COR-L47 (cell line): ENCODE results near the gene GBF1.
A peak's percentile ranks its signal among the peaks of the same experiment; 100 is the strongest.

Source experiments
- DNase-seq: peaks from one replicate; lab custom pipeline; 2025; lab: John Stamatoyannopoulos, UW

Gene GBF1

DNA sequence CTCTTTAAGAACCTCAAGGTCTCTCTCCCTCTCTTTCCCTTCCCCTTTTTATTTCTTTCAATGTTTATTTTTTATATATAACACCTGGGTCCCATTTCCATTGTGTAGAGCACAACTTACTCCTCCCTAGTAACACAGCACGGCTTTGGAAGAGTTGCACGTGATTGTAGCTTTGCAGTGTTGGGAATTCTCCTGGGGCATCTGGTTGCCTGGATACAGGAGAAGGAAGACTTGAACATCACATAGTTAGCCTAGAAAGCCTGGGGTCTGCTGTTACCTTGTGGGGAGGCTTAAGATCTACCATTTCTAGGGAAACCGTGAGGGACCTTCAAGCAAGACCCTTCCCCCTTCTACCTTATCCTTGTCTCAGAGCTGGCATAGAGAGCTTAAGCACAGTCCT lies 109.1 kb downstream of the GBF1 start:
- DNase-seq: no peak

DNA sequence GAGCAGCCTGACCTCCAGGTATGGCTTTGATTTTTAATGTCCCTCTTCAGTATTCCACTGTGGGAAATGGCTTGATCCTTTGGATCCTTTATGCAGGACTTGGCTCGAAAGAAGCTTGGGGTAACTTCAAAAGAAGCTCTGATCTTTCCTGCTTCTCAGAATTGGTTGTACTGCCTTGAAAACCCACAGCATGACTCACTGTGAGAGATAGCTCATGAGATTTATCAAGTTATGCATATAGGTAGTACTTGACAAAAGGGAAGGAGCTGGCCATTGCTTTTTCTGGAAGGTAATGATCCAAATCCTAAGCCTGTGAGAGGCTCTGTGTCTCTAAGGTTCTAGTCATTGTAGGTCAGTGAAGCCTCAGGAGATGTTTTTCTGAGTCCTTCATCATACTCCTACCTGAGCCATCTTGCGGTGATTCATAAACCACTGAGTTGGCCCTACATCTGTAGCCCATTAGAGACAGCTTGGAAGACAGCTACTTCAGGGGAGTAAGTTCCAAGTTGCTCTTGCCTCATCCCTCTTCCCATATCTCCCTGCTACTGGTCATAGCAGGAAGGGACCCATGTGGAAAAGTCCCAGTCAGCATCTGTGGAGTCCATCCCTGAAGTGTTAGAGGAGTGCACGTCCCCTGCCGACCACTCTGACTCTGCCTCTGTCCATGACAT lies 113.5 kb downstream of the GBF1 start:
- no peak for DNase-seq

DNA sequence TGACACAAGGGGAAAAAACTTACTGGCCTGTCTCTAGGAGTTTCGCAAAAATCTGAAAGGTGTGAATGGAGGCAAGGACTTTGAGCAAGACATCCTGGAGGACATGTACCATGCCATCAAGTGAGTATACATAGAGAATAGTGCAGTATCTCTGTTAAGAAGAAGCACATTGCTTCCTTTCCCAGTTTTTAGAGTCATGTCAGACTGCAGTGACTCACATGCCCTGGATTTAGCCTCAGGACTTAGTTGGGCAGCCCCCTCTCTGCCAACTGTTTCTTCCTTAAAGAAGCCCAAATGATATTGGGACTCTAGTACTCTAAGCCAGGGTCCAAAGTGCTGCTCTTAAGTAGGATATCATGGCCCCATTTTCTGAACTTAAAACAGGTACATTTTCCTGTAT lies 122.1 kb downstream of the GBF1 start:
- DNase-seq: no peak

DNA sequence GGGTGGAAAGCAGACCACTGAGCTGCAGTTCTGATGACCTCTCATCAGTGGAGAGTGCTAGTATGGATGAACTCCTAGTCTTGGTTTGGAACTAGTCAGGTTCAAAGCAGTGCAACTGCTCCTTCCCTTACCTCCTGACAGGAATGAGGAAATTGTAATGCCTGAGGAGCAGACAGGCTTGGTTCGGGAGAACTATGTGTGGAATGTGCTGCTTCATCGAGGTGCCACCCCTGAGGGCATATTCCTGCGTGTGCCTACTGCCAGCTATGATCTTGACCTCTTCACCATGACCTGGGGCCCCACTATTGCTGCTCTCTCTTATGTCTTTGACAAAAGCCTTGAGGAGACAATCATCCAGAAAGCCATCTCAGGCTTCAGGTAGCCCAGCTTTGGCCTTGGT lies 122.7 kb downstream of the GBF1 start:
- no peak for DNase-seq

DNA sequence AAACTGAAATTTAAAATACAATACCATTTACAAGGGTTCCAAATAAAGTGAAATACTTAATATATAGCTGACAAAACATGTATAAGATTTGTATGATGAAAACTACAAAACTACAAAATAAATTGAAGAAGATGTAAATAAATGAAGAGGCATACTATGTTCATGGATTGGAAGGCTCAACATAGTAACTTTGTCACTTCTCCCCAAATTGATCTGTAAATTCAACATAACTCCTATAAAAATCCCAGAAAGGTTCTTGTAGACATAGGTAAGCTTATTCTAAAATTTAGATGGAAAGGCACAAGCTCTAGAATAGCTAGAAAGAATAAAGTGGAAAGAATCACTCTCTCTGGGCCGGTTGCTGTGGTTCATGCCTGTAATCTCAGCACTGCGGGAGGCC lies 126.0 kb downstream of the GBF1 start:
- DNase-seq: no peak

DNA sequence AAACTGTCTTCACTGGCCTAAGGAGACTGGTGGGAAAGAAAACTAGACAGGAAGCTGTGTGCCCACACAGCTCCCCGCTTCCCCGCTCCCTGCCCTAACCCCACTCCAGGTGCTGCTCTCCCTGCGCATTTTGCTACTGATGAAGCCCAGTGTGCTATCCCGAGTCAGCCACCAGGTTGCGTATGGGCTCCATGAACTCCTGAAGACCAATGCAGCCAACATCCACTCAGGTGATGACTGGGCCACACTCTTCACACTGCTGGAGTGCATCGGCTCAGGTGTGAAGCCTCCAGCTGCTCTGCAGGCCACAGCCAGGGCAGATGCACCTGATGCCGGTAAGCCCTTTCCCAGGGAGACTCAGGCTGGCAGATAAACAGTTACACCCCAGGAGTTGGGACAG lies 129.9 kb downstream of the GBF1 start:
- DNase-seq: no peak

DNA sequence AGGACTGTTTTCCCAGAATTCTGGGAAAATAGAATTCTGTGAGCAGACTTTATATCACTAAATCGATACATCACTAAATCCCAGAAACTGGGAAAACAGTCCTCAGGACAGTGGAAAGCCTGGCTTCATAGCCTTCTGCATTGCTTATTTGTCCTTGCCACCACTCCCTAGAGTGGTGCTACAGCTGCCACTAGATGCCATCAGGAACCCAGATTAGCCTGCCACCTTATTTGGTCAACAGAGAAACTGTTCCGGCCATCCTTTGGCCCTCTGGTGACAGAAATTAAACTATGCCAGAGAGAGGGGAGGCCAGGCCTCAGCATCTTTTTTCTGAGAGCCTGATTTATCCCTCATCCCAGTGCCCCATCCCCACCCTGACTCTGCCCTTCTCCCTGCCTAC lies 130.5 kb downstream of the GBF1 start:
- DNase-seq: no peak

DNA sequence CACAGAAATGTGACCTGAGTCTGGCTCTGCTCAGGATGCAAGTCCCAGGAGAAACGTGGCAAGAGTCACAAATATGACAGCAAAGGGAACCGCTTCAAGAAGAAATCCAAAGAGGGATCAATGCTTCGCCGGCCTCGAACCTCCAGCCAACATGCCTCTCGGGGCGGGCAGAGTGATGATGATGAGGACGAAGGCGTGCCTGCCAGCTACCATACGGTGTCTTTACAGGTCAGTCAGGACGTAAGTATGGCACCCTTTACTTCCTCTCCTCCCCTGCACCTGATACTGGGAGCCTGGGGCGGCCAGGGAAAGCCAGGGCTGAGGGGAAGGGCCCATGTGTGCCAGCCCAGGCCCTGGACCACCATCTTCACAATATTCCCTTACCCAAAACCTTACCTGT lies 131.6 kb downstream of the GBF1 start:
- DNase-seq: no peak

DNA sequence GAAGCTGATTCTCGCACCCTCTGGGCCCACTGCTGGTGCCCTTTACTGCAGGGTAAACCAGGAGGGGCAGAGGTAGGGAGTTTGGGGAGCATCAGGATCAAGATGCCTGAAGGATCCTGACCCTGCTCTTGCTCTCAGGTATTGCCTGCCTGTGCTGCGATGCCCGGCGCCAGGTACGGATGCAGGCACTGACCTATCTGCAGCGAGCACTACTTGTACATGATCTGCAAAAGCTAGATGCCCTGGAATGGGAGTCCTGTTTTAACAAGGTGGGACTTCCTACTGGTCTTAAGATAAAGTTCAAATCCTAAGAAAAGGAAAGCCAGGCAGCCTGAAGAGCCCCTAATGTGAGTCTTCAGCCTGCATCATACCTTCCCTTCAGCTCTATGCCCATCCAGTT lies 134.1 kb downstream of the GBF1 start:
- no peak for DNase-seq

DNA sequence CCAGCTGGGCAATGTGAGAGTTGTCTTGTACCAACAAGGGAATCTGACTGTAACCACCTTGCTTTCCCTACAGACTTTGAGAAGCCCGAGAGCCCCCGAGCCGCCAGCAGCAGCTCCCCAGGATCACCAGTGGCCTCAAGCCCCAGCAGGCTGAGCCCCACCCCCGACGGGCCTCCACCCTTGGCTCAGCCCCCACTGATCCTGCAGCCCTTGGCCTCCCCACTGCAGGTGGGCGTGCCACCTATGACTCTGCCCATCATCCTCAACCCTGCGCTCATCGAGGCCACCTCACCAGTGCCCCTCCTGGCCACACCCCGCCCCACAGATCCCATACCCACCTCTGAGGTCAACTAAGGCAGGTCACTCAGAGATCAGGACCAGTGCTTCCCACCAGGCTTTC lies 136.7 kb downstream of the GBF1 start:
- no peak for DNase-seq

DNA sequence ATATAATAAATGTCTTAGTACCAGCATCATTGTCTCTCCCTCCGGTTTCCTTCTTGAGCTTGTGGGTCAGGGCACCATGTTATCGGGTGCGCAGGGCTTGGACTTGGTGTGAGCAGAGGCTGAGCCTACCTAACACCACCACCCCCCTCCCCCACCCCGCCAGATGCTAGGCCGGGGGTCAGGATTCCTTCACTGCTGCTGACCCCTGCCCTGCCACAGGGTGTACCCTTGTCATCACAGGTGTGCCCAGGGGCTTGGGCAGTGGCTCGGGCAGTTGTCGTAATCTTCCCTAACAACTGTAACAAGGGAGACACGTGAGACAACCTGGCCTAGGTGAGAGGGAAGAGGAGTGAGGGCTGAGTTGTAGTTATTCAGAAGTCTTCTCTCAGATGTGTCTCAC lies 137.5 kb downstream of the GBF1 start:
- no peak for DNase-seq

DNA sequence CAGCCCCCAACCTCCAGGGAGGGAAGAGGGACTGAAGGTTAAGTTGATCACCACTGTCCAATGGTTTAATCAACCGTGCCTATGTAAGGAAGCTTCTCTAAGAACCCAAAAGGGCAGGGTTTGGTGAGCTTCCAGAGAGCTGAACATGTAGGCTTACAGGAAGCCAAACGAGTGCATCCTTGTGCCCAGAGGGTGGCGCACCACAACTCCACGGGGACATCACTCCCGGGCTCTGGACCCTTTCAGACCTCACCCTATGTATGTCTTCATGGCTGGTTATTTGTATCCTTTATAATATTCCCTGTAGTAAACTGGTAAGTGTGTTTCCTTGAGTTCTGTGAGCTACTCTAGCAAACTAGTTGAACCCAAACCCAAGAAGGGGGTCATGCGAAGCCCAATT lies 138.7 kb downstream of the GBF1 start:
- DNase-seq: no peak

DNA sequence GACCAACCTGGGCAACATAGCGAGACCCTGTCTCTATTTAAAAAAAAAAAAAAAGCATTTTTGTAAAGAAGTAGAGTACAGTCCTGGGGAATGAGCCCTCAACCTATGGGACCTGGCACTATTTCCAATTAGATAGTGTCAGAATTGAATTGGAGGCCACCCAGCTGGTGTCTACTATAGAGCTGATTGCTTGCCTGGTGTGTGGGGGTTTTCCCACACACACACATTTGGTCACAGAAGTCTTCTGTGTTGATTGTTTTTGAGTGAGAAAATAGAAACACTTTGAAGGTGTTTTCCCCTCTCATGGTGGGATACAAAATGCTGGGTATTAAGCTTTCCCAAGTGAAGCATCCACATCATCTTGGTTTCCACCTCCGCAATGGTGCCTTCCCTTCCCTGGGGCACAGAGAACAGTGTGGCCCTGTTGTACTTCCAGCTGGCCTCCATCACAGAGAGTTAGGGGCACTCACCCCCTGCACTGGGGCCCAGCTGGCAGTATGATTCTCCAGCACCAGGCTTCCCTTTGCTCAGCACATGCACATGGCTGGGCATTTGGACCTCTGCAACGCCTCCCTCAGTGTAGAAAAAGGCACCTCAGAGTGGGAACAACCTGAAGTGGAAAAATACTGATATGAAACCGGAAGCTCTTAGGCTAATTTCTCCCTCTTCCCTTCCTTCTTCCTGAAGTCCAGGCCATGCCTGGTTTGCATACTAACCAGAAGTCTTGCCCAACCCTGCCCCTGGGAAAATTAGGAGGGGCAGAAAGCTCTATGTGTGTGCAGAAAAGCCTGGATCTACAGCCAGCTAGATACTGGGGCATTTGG lies 139.5 kb downstream of the GBF1 start:
- DNase-seq: no peak

DNA sequence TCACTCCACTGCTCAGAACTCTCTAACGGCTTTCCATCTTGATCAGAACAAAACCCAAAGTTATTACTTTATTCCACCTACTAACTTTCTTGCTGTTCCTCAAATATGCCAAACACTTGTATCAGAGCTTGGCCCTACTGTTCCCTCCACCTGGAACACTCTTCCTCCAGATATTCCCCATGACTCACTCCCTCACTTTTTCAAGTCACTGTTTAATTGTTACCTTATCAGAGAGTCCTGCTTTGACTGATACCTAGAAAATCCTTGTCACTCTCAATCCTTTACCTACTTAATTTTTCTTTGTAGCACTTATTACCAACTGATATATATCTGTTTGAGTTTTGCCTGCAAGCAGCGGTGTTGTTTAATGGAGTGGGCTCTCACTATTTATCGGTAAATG lies 144.6 kb downstream of the GBF1 start:
- no peak for DNase-seq

DNA sequence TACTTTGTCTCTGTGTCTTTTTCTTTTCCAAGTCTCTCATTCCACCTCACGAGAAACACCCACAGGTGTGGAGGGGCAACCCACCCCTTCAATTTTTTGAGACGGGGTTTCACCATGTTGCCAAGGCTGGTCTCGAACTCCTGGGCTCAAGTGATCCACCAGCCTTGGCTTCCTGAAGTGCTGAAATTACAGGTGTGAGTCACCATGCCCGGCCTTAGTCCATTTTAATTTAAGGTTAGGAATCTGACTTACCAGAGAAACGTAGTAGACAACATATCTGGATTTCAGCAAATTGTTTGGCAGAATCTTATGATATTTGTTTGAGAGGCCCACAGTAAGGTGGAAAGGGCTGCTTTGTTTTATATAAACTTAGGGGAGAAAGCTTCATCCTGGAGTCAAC lies 147.0 kb downstream of the GBF1 start:
- DNase-seq: no peak

DNA sequence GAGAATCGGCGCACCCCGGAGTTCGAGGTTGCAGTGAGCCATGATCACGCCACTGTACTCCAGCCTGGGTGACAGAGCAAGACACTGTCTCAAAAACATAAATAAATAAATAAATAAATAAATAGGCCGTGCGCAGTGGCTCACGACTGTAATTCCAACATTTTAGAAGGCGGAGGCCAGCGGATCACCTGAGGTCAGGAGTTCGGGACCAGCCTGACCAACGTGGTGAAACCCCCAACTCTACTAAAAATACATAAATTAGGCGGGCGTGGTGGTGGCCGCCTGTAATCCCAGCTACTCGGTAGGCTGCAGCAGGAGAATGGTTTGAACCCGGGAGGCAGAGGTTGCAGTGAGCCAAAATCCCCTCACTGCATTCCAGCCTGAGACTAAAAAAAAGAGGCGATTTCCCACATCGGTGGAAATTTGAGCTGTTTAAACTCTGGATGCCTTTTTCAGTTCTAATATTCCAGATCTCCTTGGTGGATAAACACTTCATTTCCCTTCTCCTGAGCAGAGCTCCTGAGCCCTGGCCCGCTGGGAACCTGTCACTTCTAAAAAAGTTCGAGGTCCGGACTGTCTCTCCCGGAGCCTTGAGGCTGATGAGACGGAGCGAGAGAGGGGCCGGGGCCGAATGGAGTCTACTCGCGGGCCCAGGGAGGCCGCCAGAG lies 148.2 kb downstream of the GBF1 start:
- DNase-seq: no peak

DNA sequence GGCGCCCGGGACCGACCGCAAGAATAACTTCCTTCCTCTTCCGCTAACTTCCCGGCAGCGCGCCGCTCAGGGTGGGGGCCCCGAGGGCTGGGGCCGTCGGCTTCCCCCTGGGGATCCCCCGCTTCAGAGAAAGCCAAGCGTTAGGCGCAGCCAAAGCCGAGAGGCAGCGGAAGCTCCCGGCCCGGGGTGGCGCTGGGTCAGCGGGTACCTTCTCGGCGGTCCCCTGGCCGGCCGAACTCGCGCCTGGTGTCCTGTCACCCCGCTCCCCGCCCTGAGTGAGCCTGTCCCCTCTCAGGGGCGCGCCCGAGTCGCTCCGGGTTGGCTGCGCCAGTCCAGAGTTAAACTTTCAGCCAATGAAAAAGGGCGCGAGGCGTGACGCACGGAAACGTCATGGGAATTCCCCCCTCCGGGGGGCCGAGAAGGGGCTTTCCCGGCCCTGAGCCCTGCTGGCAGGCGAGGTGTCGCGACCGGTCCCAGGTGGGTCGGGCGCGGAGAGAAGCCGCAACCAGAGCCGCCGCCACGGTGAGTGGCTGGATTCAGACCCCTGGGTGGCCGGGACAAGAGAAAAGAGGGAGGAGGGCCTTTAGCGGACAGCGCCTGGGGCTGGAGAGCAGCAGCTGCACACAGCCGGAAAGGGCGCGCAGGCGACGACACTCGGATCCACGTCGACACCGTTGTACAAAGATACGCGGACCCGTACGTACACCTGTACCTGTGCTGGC lies 148.9 kb downstream of the GBF1 start:
- DNase-seq: peak; percentile 50

DNA sequence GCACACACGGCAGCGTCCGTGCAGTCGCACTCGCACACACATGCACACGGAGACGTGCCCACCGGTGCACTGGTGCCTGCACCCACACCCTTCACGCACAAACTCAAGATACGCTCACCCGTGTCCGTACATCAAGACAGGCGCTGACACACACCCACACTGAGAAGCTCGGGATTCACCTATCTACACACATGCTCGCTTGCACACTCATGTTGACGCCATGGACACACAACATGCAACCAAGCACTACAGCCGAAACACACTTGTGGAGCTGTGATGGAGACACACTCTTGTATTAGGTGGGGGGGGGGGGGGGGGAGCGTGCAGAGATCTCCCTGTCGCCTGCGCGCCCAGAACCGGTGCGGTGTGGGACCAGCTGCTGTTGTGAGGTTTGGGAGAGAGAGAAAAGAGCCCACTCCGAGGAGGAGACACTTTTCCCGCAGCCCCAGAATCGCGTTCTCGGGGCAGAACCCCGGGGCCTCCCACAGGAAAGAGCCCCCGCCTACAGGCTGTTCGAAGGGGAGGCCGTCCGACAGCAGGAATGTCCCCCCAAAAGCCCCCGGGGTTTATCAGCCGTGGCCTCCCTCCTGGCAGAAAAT lies 149.6 kb downstream of the GBF1 start:
- DNase-seq: no peak

DNA sequence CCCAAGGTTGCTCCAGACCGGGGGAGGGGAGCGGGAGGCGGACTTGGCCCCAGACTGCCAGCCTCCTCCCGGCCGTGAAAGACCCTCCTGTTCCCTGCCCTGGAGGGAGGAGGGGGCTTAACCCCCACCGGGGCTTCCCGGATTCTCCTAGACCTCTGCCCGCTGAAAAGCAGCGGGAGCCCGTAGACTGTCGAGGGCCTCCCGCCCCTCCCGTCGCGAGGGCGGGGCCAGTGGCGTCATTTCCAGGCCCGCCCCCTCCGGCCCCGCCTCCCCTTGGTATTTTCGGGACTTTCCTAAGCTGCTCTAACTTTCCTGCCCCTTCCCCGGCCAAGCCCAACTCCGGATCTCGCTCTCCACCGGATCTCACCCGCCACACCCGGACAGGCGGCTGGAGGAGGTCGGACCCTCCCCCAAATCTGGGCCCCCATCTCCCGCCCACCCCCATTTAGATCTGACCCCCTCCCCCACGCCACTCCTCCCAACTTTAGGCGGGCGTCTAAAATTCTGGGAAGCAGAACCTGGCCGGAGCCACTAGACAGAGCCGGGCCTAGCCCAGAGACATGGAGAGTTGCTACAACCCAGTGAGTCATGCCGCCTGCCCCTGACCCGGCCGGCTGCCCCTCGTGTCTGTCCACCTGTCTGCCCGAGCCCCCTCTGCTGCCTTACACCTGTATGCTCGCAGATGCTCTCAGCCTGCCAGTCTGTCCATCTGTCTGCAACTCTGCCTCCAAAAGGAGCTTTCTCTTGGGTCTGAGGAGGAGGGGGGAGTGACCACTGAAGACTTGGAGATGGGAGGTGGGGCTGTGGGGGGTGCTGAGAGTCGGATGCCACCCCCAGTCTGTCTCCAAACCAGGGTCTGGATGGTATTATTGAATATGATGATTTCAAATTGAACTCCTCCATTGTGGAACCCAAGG lies 150.3 kb downstream of the GBF1 start, which contains the start of gene NFKB2:
Gene NFKB2 (plus strand): TSS at position 306 of the 917 bp plus-strand sequence. CDS start 255 bp downstream, at position 561.
- DNase-seq: peak; percentile 19

DNA sequence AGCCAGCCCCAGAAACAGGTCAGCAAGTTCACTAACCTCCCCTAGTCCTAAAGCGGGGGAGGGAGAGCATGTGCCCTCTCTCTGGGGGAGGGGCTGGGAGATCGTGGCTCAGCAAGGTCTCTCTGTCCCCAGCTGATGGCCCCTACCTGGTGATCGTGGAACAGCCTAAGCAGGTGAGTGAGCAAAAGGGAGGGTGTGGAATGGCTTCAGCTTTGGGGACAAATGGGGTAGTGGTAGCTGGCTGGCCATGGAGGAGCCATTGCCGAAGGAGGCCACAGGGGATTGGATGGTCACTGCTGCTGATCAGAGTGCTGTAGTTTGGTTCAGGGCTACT lies 151.0 kb downstream of the GBF1 start:
- no peak for DNase-seq

DNA sequence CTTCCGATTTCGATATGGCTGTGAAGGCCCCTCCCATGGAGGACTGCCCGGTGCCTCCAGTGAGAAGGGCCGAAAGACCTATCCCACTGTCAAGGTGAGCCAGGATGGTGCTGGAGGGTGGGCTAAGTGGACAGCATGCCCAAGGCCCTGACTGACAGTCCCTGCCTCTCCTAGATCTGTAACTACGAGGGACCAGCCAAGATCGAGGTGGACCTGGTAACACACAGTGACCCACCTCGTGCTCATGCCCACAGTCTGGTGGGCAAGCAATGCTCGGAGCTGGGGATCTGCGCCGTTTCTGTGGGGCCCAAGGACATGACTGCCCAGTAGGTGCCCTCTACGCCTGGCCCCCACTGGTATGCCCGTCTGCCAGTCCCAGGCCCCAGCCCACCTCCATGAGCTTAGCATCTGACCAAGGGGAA lies 151.4 kb downstream of the GBF1 start:
- no peak for DNase-seq
